Stimulated activated CD8-positive, alpha-beta memory T cell treated with anti-CD3 and anti-CD28 coated beads, Interleukin-7, amount 100 ng/mL, for 1 hour (primary cell): ENCODE measurements around the gene F7.

Experiments used
- DNase-seq, 2 donors: peaks; one replicate each; pipeline ENCODE4 v3.0.0-alpha.2; 2020; ENCODE audit warnings: low read depth in 2 of 2

Gene F7

GRCh38 chr13:113086991-113087922 lies 18.3 kb upstream of the F7 start:
- DNase-seq = no peak

GRCh38 chr13:113087923-113088690 lies 17.5 kb upstream of the F7 start:
- DNase-seq = no peak

- DNase-seq = no peak
Measured at GRCh38 chr13:113088691-113089020, 16.9 kb upstream of the F7 start.

GRCh38 chr13:113089693-113090414 lies 15.7 kb upstream of the F7 start:
- DNase-seq = no peak

- no peak for DNase-seq
Measured at GRCh38 chr13:113090415-113090770, 15.2 kb upstream of the F7 start.

- no peak for DNase-seq
Measured at GRCh38 chr13:113090806-113091205, 14.8 kb upstream of the F7 start.

- no peak for DNase-seq
Measured at GRCh38 chr13:113091211-113091771, 14.3 kb upstream of the F7 start.

- DNase-seq = no peak
Measured at GRCh38 chr13:113091891-113092775, 13.5 kb upstream of the F7 start.

GRCh38 chr13:113092776-113093579 lies 12.6 kb upstream of the F7 start:
- no peak for DNase-seq

- DNase-seq = no peak
Measured at GRCh38 chr13:113093580-113094409, 11.8 kb upstream of the F7 start.

GRCh38 chr13:113094410-113094800 lies 11.2 kb upstream of the F7 start:
- no peak for DNase-seq

- DNase-seq = no peak
Measured at GRCh38 chr13:113095146-113096051, 10.2 kb upstream of the F7 start.

GRCh38 chr13:113096052-113096744 lies 9.4 kb upstream of the F7 start:
- no peak for DNase-seq

- DNase-seq = no peak
Measured at GRCh38 chr13:113096745-113097305, 8.8 kb upstream of the F7 start.

- DNase-seq = no peak
Measured at GRCh38 chr13:113097651-113098050, 7.9 kb upstream of the F7 start.

- no peak for DNase-seq
Measured at GRCh38 chr13:113098162-113098732, 7.3 kb upstream of the F7 start.

GRCh38 chr13:113099142-113099541 lies 6.4 kb upstream of the F7 start:
- DNase-seq = no peak
